GM23338 (cell line): Measurements from ENCODE around the gene PNPLA8. TPM values are rescaled to one million over a fixed set of nuclear protein-coding genes. Genes with fewer than 3 reads are reported as not detected.

Source experiments
- ATAC-seq: fragments of 200-7000 bp; cut with Tn5 transposase; 3 replicates; pipeline ENCODE4 v1.9.1; 2020
- DNase-seq: peaks from one replicate; pipeline ENCODE4 v3.0.0-alpha.2; 2015; ENCODE audit warnings: low spot score
- H2AFZ ChIP-seq: fragments of 200-600 bp; sonication (generic); 2 replicates; pipeline ENCODE4 v1.8.0; 2016; ENCODE audit warnings: antibody characterized with exemption, mild to moderate bottlenecking, moderate library complexity
- H3F3A ChIP-seq: fragments of 200-600 bp; sonication (generic); replicated peaks from 2 replicates; pipeline ENCODE4 v1.8.0; 2017; ENCODE audit warnings: antibody characterized with exemption, mixed run types, low read depth
- H3K27ac ChIP-seq: fragments of 200-600 bp; sonication (generic); 2 replicates; pipeline ENCODE4 v1.6.1; 2016; ENCODE audit warnings: low read depth
- H3K27me3 ChIP-seq: fragments of 200-600 bp; sonication (generic); 2 replicates; pipeline ENCODE4 v1.8.0; 2016; ENCODE audit warnings: mild to moderate bottlenecking, mixed run types, moderate library complexity; ENCODE audit not compliant: insufficient read depth
- H3K36me3 ChIP-seq: fragments of 200-600 bp; sonication (generic); 2 replicates; pipeline ENCODE4 v1.8.0; 2016; ENCODE audit warnings: mild to moderate bottlenecking; ENCODE audit not compliant: insufficient read depth
- H3K4me1 ChIP-seq: fragments of 200-600 bp; sonication (generic); 2 replicates; pipeline ENCODE4 v1.8.0; 2016; ENCODE audit warnings: mild to moderate bottlenecking, moderate library complexity; ENCODE audit not compliant: insufficient read depth
- H3K4me2 ChIP-seq: fragments of 200-600 bp; sonication (generic); 2 replicates; pipeline ENCODE4 v1.7.1; 2017; ENCODE audit warnings: mixed run types
- H3K4me3 ChIP-seq: fragments of 200-600 bp; sonication (generic); 2 replicates; pipeline ENCODE4 v1.6.1; 2016; ENCODE audit warnings: mixed run types
- H3K79me2 ChIP-seq: fragments of 200-600 bp; sonication (generic); replicated peaks from 2 replicates; pipeline ENCODE4 v1.8.0; 2017; ENCODE audit warnings: mild to moderate bottlenecking; ENCODE audit not compliant: insufficient read depth
- H3K9me2 ChIP-seq: fragments of 200-600 bp; sonication (generic); 2 replicates; pipeline ENCODE4 v1.8.0; 2017; ENCODE audit not compliant: insufficient read depth
- H4K20me1 ChIP-seq: fragments of 200-600 bp; sonication (generic); replicated peaks from 2 replicates; pipeline ENCODE4 v1.8.0; 2017; ENCODE audit warnings: mild to moderate bottlenecking; ENCODE audit not compliant: insufficient read depth
- H3K27ac Mint-ChIP-seq: 2 replicates; pipeline ENCODE4 v1.8.0; 2020; ENCODE audit warnings: inconsistent platforms, mild to moderate bottlenecking, moderate library complexity, mixed read lengths
- H3K27me3 Mint-ChIP-seq: 3 replicates; pipeline ENCODE4 v1.8.0; 2022; ENCODE audit warnings: low read depth, mild to moderate bottlenecking, moderate library complexity, mixed read lengths, inconsistent platforms; ENCODE audit not compliant: insufficient read depth, poor library complexity
- H3K36me3 Mint-ChIP-seq: 3 replicates; pipeline ENCODE4 v1.8.0; 2021; ENCODE audit warnings: low read depth, mild to moderate bottlenecking, inconsistent platforms, moderate library complexity, mixed read lengths
- H3K4me1 Mint-ChIP-seq: 3 replicates; pipeline ENCODE4 v1.8.0; 2020; ENCODE audit warnings: mild to moderate bottlenecking, inconsistent platforms, mixed read lengths
- H3K4me3 Mint-ChIP-seq: 3 replicates; pipeline ENCODE4 v1.8.0; 2021; ENCODE audit warnings: moderate library complexity, mild to moderate bottlenecking, inconsistent platforms, mixed read lengths
- H3K9me3 Mint-ChIP-seq: 3 replicates; pipeline ENCODE4 v1.8.0; 2020; ENCODE audit warnings: moderate library complexity, mild to moderate bottlenecking, inconsistent platforms, mixed read lengths
- CREB1 ChIP-seq: fragments of 250-450 bp; sonication (Bioruptor Pico); IDR thresholded peaks from 2 replicates; pipeline ENCODE4 v1.5.0; 2020; ENCODE audit warnings: low read depth, mild to moderate bottlenecking, moderate library complexity
- EZH2 ChIP-seq: fragments of 200-600 bp; sonication (generic); IDR thresholded peaks from one replicate; pipeline ENCODE4 v1.8.0; 2017; ENCODE audit warnings: antibody characterized with exemption, mild to moderate bottlenecking, low read depth; ENCODE audit not compliant: unreplicated experiment
- EZH2phosphoT487 ChIP-seq: fragments of 200-600 bp; sonication (generic); IDR thresholded peaks from one replicate; pipeline ENCODE4 v1.8.1; 2018; ENCODE audit warnings: antibody characterized with exemption; ENCODE audit not compliant: unreplicated experiment
- JUNB ChIP-seq: IDR thresholded peaks from one replicate; pipeline ENCODE4 v1.6.1; 2016; ENCODE audit warnings: antibody characterized with exemption; ENCODE audit not compliant: unreplicated experiment
- NANOG ChIP-seq: IDR thresholded peaks from 2 replicates; pipeline ENCODE4 v1.6.1; 2016; ENCODE audit warnings: antibody characterized with exemption, borderline replicate concordance
- POLR2AphosphoS5 ChIP-seq: IDR thresholded peaks from 2 replicates; pipeline ENCODE4 v1.6.1; 2016; ENCODE audit warnings: antibody characterized with exemption, low read depth
- STAT1 ChIP-seq: IDR thresholded peaks from one replicate; pipeline ENCODE4 v1.6.1; 2016; ENCODE audit warnings: antibody characterized with exemption; ENCODE audit not compliant: unreplicated experiment
- ZNF114 ChIP-seq: fragments of 250-450 bp; sonication (Bioruptor Pico); IDR thresholded peaks from 2 replicates; pipeline ENCODE4 v1.5.0; 2020; ENCODE audit warnings: mild to moderate bottlenecking, moderate library complexity
- ZNF331 ChIP-seq: fragments of 250-450 bp; sonication (Bioruptor Pico); IDR thresholded peaks from 2 replicates; pipeline ENCODE4 v1.5.0; 2020; ENCODE audit warnings: low read depth, mild to moderate bottlenecking, moderate library complexity
- polyA plus RNA-seq: library from polyadenylated mRNA; unstranded; fragments of >200 nt; fragmentation: Nextera tagmentation; extraction: Ambion mirVana; gene quantifications from 2 replicates; pipeline ENCODE4 v1.2.1, GENCODE V29; 2016
- total RNA-seq: library from RNA; depleted of rRNA; stranded (reverse); fragments of >200 nt; shearing (Covaris generic); gene quantifications from 2 replicates; pipeline ENCODE4 v1.2.3, GENCODE V29; 2014
- TF ChIP-seq, protein P1 (sequence below), 2 experiments: fragments of 200-600 bp in 1 of 2; sonication (generic) in 1 of 2; conservative IDR thresholded peaks; 2 replicates each; pipeline versions ENCODE4 v1.5.1 to v1.6.1; 2016 to 2017; ENCODE audit warnings: antibody characterized with exemption in 2 of 2, low read depth in 2 of 2, mild to moderate bottlenecking in 2 of 2, moderate library complexity in 1 of 2
- TF ChIP-seq, protein P2 (sequence below): IDR thresholded peaks from 2 replicates; pipeline ENCODE4 v1.6.1; 2016; ENCODE audit warnings: antibody characterized with exemption
- TF ChIP-seq, protein P3 (sequence below): IDR thresholded peaks from one replicate; pipeline ENCODE4 v1.6.1; 2018; ENCODE audit warnings: antibody characterized with exemption; ENCODE audit not compliant: unreplicated experiment
- TF ChIP-seq, protein P4 (sequence below): fragments of 250-450 bp; sonication (Bioruptor Pico); IDR thresholded peaks from 2 replicates; pipeline ENCODE4 v1.5.0; 2020; ENCODE audit warnings: mild to moderate bottlenecking, moderate library complexity

Gene PNPLA8
- total and polyA plus RNA-seq, 2 experiments from 2014 or later = 12.5 to 13.6 TPM

DNA sequence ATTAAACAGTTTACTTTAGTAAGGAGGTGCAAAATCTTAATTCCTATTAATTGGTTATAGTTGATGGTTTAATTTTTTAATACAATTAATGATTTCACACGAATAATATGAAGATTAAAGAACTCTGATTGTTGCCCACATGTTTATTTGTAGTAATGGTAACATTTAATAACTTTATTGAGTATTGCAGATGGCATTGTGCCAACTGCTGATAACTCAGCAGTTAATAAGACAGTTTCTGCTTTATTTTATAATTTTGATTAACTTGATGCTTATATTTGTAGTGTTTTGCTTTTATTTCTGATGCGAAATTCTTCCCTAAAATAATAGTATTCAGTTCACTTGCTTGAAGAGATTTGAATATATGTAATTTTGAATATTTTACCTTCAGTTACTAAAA is 46.5 kb upstream of the PNPLA8 start:
- Histone ChIP-seq H2AFZ (no peak overlapping the region), H3F3A (no peaks in the 10 kb centered on the region), H3K27me3 (no peaks in the 10 kb centered on the region), H3K4me2 (no peak overlapping the region), H3K36me3 (peaks cover 13% of the 10 kb centered on the region), H3K79me2 (peaks cover 53% of the 10 kb centered on the region), H3K4me3 (no peak overlapping the region), H3K9me2 (no peaks in the 10 kb centered on the region), H3K4me1 (peaks cover 14% of the 10 kb centered on the region), H4K20me1 (0 out of 2 replicates have a peak, but pooled peaks cover 6% of the 10 kb centered on the region), H3K27ac (no peak overlapping the region)
- no peak for DNase-seq
- peaks cover 19% of the 10 kb centered on the region; the same call in 2 of the 3 replicates for H3K4me1 Mint-ChIP-seq
- peaks cover 35% of the 10 kb centered on the region for H3K36me3 Mint-ChIP-seq
- no peak overlapping the region for H3K27ac Mint-ChIP-seq
- H3K4me3 Mint-ChIP-seq = no peak overlapping the region
- H3K27me3 Mint-ChIP-seq = peaks cover 4% of the 10 kb centered on the region
- TF ChIP-seq, protein P1, sequence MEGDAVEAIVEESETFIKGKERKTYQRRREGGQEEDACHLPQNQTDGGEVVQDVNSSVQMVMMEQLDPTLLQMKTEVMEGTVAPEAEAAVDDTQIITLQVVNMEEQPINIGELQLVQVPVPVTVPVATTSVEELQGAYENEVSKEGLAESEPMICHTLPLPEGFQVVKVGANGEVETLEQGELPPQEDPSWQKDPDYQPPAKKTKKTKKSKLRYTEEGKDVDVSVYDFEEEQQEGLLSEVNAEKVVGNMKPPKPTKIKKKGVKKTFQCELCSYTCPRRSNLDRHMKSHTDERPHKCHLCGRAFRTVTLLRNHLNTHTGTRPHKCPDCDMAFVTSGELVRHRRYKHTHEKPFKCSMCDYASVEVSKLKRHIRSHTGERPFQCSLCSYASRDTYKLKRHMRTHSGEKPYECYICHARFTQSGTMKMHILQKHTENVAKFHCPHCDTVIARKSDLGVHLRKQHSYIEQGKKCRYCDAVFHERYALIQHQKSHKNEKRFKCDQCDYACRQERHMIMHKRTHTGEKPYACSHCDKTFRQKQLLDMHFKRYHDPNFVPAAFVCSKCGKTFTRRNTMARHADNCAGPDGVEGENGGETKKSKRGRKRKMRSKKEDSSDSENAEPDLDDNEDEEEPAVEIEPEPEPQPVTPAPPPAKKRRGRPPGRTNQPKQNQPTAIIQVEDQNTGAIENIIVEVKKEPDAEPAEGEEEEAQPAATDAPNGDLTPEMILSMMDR (conservative IDR thresholded peaks at IDR 0.05; ENCODE audit: low read depth in 2 of 2) = no peak
- TF ChIP-seq ZNF114 (no peak), POLR2AphosphoS5 (no peak), NANOG (no peak), STAT1 (no peak), CREB1 (CRISPR knock-in tag) (no peak), EZH2 (no peak), EZH2phosphoT487 (no peak), ZNF331 (CRISPR knock-in tag) (no peak), JUNB (no peak)
- TF ChIP-seq, protein P2, sequence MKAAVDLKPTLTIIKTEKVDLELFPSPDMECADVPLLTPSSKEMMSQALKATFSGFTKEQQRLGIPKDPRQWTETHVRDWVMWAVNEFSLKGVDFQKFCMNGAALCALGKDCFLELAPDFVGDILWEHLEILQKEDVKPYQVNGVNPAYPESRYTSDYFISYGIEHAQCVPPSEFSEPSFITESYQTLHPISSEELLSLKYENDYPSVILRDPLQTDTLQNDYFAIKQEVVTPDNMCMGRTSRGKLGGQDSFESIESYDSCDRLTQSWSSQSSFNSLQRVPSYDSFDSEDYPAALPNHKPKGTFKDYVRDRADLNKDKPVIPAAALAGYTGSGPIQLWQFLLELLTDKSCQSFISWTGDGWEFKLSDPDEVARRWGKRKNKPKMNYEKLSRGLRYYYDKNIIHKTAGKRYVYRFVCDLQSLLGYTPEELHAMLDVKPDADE = no peak
- TF ChIP-seq, protein P3, sequence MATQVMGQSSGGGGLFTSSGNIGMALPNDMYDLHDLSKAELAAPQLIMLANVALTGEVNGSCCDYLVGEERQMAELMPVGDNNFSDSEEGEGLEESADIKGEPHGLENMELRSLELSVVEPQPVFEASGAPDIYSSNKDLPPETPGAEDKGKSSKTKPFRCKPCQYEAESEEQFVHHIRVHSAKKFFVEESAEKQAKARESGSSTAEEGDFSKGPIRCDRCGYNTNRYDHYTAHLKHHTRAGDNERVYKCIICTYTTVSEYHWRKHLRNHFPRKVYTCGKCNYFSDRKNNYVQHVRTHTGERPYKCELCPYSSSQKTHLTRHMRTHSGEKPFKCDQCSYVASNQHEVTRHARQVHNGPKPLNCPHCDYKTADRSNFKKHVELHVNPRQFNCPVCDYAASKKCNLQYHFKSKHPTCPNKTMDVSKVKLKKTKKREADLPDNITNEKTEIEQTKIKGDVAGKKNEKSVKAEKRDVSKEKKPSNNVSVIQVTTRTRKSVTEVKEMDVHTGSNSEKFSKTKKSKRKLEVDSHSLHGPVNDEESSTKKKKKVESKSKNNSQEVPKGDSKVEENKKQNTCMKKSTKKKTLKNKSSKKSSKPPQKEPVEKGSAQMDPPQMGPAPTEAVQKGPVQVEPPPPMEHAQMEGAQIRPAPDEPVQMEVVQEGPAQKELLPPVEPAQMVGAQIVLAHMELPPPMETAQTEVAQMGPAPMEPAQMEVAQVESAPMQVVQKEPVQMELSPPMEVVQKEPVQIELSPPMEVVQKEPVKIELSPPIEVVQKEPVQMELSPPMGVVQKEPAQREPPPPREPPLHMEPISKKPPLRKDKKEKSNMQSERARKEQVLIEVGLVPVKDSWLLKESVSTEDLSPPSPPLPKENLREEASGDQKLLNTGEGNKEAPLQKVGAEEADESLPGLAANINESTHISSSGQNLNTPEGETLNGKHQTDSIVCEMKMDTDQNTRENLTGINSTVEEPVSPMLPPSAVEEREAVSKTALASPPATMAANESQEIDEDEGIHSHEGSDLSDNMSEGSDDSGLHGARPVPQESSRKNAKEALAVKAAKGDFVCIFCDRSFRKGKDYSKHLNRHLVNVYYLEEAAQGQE = no peak
- TF ChIP-seq, protein P4, sequence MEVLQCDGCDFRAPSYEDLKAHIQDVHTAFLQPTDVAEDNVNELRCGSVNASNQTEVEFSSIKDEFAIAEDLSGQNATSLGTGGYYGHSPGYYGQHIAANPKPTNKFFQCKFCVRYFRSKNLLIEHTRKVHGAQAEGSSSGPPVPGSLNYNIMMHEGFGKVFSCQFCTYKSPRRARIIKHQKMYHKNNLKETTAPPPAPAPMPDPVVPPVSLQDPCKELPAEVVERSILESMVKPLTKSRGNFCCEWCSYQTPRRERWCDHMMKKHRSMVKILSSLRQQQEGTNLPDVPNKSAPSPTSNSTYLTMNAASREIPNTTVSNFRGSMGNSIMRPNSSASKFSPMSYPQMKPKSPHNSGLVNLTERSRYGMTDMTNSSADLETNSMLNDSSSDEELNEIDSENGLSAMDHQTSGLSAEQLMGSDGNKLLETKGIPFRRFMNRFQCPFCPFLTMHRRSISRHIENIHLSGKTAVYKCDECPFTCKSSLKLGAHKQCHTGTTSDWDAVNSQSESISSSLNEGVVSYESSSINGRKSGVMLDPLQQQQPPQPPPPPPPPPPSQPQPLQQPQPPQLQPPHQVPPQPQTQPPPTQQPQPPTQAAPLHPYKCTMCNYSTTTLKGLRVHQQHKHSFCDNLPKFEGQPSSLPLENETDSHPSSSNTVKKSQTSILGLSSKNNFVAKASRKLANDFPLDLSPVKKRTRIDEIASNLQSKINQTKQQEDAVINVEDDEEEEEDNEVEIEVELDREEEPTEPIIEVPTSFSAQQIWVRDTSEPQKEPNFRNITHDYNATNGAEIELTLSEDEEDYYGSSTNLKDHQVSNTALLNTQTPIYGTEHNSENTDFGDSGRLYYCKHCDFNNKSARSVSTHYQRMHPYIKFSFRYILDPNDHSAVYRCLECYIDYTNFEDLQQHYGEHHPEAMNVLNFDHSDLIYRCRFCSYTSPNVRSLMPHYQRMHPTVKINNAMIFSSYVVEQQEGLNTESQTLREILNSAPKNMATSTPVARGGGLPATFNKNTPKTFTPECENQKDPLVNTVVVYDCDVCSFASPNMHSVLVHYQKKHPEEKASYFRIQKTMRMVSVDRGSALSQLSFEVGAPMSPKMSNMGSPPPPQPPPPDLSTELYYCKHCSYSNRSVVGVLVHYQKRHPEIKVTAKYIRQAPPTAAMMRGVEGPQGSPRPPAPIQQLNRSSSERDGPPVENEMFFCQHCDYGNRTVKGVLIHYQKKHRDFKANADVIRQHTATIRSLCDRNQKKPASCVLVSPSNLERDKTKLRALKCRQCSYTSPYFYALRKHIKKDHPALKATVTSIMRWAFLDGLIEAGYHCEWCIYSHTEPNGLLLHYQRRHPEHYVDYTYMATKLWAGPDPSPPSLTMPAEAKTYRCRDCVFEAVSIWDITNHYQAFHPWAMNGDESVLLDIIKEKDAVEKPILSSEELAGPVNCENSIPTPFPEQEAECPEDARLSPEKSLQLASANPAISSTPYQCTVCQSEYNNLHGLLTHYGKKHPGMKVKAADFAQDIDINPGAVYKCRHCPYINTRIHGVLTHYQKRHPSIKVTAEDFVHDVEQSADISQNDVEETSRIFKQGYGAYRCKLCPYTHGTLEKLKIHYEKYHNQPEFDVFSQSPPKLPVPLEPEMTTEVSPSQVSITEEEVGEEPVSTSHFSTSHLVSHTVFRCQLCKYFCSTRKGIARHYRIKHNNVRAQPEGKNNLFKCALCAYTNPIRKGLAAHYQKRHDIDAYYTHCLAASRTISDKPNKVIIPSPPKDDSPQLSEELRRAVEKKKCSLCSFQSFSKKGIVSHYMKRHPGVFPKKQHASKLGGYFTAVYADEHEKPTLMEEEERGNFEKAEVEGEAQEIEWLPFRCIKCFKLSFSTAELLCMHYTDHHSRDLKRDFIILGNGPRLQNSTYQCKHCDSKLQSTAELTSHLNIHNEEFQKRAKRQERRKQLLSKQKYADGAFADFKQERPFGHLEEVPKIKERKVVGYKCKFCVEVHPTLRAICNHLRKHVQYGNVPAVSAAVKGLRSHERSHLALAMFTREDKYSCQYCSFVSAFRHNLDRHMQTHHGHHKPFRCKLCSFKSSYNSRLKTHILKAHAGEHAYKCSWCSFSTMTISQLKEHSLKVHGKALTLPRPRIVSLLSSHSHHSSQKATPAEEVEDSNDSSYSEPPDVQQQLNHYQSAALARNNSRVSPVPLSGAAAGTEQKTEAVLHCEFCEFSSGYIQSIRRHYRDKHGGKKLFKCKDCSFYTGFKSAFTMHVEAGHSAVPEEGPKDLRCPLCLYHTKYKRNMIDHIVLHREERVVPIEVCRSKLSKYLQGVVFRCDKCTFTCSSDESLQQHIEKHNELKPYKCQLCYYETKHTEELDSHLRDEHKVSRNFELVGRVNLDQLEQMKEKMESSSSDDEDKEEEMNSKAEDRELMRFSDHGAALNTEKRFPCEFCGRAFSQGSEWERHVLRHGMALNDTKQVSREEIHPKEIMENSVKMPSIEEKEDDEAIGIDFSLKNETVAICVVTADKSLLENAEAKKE (CRISPR knock-in tag) = no peak
- no peaks in the 10 kb centered on the region for H3K9me3 Mint-ChIP-seq
- ATAC-seq = no peak
